Measurements from ENCODE around the gene SCN5A. TPM values are rescaled to one million over a fixed set of nuclear protein-coding genes. Genes with fewer than 3 reads are reported as not detected.

SCN5A gene
- total RNA-seq, 2 experiments from 2014 or later = 0.08 to 0.37 TPM

GRCh38 chr3:38560996-38561717 is 88.3 kb downstream of the SCN5A start:
- CTCF ChIA-PET = interaction anchor here (0.9 kb wide), 1 partner anchor 40 kb away, joined by 4 read pairs; no protein-coding TSS in a partner anchor
- Mint-ChIP-seq H3K4me1 (ENCODE audit: low read depth) (no peaks in the 10 kb centered on the region), H3K36me3 (ENCODE audit: low read depth) (no peaks in the 10 kb centered on the region), H3K4me3 (no peak overlapping the region), H3K27me3 (ENCODE audit: low read depth) (peaks cover 4% of the 10 kb centered on the region), H3K9me3 (ENCODE audit: insufficient read depth) (no peaks in the 10 kb centered on the region), H3K27ac (no peak overlapping the region)
- POLR2A ChIA-PET = interaction anchor here (0.7 kb wide), 1 partner anchor 1458 kb away, joined by 3 read pairs; no protein-coding TSS in a partner anchor
- ATAC-seq (no peak), DNase-seq (no peak)

DNA sequence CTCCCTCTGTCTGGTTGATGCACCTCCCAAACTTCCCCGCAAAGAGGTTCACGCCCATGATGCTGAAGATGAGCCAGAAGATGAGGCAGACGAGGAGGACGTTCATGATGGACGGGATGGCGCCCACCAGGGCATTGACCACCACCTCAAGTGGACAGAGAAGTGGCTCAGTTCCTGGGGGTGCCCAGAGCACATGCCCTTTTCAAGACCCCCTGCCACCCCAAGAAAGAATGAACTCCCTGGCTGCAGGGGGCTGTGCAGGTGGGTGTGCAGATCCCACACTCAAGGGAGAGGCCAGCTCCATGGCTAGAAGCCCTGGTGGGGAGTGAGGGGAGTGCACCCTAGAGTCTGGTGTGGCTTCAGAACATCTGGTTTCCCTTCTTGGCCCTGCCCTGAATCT is 89.2 kb downstream of the SCN5A start:
- H3K27ac Mint-ChIP-seq = no peak overlapping the region
- ChIA-PET CTCF (no interaction called here), POLR2A (interaction anchor here (0.7 kb wide), 1 partner anchor 1458 kb away, joined by 3 read pairs; no protein-coding TSS in a partner anchor)
- H3K9me3 Mint-ChIP-seq (ENCODE audit: insufficient read depth) = no peaks in the 10 kb centered on the region
- no peak overlapping the region for H3K4me3 Mint-ChIP-seq
- H3K4me1 Mint-ChIP-seq (ENCODE audit: low read depth) = no peaks in the 10 kb centered on the region
- DNase-seq (no peak), ATAC-seq (no peak)
- peaks cover 4% of the 10 kb centered on the region for H3K27me3 Mint-ChIP-seq (ENCODE audit: low read depth)
- no peaks in the 10 kb centered on the region for H3K36me3 Mint-ChIP-seq (ENCODE audit: low read depth)

DNA sequence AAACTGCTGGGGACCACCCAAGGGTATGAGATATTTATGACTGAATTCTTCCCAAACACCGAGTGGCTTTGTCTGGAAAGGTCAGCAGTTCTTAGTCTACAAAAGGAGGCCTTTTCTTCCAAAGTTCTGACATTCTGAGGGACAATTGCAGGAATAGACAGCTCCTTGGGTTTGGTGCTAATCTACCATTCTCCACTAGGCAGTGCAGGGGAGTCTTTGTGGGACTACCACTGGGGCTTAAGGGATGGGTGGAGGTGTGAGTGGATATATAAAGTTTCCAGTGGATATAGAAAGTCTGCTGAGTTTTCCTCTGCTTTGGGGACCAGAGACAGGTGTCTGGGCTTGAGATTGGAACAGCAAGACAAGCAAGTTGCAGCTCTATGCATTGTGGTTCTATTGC is 90.6 kb downstream of the SCN5A start:
- DNase-seq = no peak
- CTCF ChIA-PET = no interaction called here

GRCh38 chr3:38556640-38557358 is 92.7 kb downstream of the SCN5A start:
- no peaks in the 10 kb centered on the region for H3K4me1 Mint-ChIP-seq (ENCODE audit: low read depth)
- ChIA-PET POLR2A (no interaction called here), CTCF (no interaction called here)
- no peak overlapping the region for H3K4me3 Mint-ChIP-seq
- no peaks in the 10 kb centered on the region for H3K9me3 Mint-ChIP-seq (ENCODE audit: insufficient read depth)
- ATAC-seq (no peak), DNase-seq (no peak)
- H3K27me3 Mint-ChIP-seq (ENCODE audit: low read depth) = peaks cover 4% of the 10 kb centered on the region
- H3K27ac Mint-ChIP-seq = no peak overlapping the region
- H3K36me3 Mint-ChIP-seq (ENCODE audit: low read depth) = no peaks in the 10 kb centered on the region

More for the DNA sequence above, 90.6 kb downstream of the SCN5A start:
- POLR2A ChIA-PET = no interaction called here
- no peak overlapping the region for H3K27ac Mint-ChIP-seq
- no peaks in the 10 kb centered on the region for H3K4me1 Mint-ChIP-seq (ENCODE audit: low read depth)
- ATAC-seq = no peak
- H3K4me3 Mint-ChIP-seq = no peak overlapping the region
- H3K27me3 Mint-ChIP-seq (ENCODE audit: low read depth) = peaks cover 4% of the 10 kb centered on the region
- H3K9me3 Mint-ChIP-seq (ENCODE audit: insufficient read depth) = no peaks in the 10 kb centered on the region
- no peaks in the 10 kb centered on the region for H3K36me3 Mint-ChIP-seq (ENCODE audit: low read depth)

- ChIA-PET CTCF (no interaction called here), POLR2A (no interaction called here)
- DNase-seq (no peak), ATAC-seq (no peak)
- H3K27ac Mint-ChIP-seq = no peak overlapping the region
- H3K4me1 Mint-ChIP-seq (ENCODE audit: low read depth) = no peaks in the 10 kb centered on the region
- H3K27me3 Mint-ChIP-seq (ENCODE audit: low read depth) = peaks cover 4% of the 10 kb centered on the region
- H3K4me3 Mint-ChIP-seq = no peak overlapping the region
- no peaks in the 10 kb centered on the region for H3K36me3 Mint-ChIP-seq (ENCODE audit: low read depth)
- no peaks in the 10 kb centered on the region for H3K9me3 Mint-ChIP-seq (ENCODE audit: insufficient read depth)
These were observed 93.6 kb downstream of the SCN5A start for GRCh38 chr3:38555926-38556325.

GRCh38 chr3:38555149-38555840 is 94.2 kb downstream of the SCN5A start:
- no peaks in the 10 kb centered on the region for H3K9me3 Mint-ChIP-seq (ENCODE audit: insufficient read depth)
- no peaks in the 10 kb centered on the region for H3K4me1 Mint-ChIP-seq (ENCODE audit: low read depth)
- H3K27ac Mint-ChIP-seq = no peak overlapping the region
- no peak overlapping the region for H3K4me3 Mint-ChIP-seq
- ATAC-seq (no peak), DNase-seq (no peak)
- peaks cover 4% of the 10 kb centered on the region for H3K27me3 Mint-ChIP-seq (ENCODE audit: low read depth)
- H3K36me3 Mint-ChIP-seq (ENCODE audit: low read depth) = no peaks in the 10 kb centered on the region
- CTCF ChIA-PET = no interaction called here
- POLR2A ChIA-PET = no interaction called here

DNA sequence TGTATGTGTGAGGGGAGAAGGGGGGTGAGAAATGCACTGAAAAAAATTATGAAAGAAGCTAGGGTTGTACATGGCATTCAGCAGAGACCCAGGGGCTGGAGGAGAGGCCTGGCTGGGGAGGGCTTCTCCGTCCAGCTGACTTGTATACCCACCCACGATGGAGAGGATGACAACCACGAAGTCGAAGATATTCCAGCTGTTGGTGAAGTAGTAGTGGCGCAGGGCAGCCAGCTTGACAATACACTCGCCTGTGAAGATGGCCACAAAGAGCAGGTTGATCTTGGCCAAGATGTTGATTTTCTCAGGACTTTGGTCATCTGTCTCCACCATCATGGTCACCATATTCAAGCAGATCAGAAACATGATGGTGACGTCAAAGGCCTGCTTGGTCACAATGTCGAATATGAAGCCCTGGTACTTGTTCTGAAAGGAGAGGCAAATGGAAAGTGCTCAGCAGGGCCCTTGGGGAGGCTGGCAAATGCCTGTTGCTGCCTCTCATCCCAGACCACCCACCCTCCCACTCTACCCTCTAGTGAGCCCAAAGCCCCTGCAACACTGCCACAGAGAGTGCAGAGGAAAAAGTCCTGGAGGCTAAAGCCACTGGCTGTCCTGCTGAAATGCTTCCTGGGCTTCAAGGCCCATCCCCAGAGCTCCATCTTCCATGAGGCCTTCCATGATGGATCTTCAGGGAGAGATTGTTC is 95.2 kb downstream of the SCN5A start:
- Mint-ChIP-seq H3K27ac (no peak overlapping the region), H3K27me3 (ENCODE audit: low read depth) (peaks cover 4% of the 10 kb centered on the region), H3K36me3 (ENCODE audit: low read depth) (no peaks in the 10 kb centered on the region), H3K4me3 (no peak overlapping the region), H3K9me3 (ENCODE audit: insufficient read depth) (no peaks in the 10 kb centered on the region), H3K4me1 (ENCODE audit: low read depth) (no peaks in the 10 kb centered on the region)
- ChIA-PET POLR2A (interaction anchor here (0.8 kb wide), 1 partner anchor 10 kb away, joined by 4 read pairs; no protein-coding TSS in a partner anchor), CTCF (interaction anchor here (1.8 kb wide), 1 partner anchor 34 kb away, joined by 5 read pairs; no protein-coding TSS in a partner anchor)
- no peak for ATAC-seq
- no peak for DNase-seq

- H3K4me3 Mint-ChIP-seq = no peak overlapping the region
- ATAC-seq = no peak
- H3K27me3 Mint-ChIP-seq (ENCODE audit: low read depth) = peaks cover 4% of the 10 kb centered on the region
- CTCF ChIA-PET = interaction anchor here (1.8 kb wide), 1 partner anchor 33 kb away, joined by 5 read pairs; no protein-coding TSS in a partner anchor
- H3K36me3 Mint-ChIP-seq (ENCODE audit: low read depth) = no peaks in the 10 kb centered on the region
- no peaks in the 10 kb centered on the region for H3K9me3 Mint-ChIP-seq (ENCODE audit: insufficient read depth)
- no peak for DNase-seq
- peaks cover 4% of the 10 kb centered on the region for H3K4me1 Mint-ChIP-seq (ENCODE audit: low read depth)
- no peak overlapping the region for H3K27ac Mint-ChIP-seq
- POLR2A ChIA-PET = no interaction called here
These were observed 96.4 kb downstream of the SCN5A start for GRCh38 chr3:38553071-38553470.

DNA sequence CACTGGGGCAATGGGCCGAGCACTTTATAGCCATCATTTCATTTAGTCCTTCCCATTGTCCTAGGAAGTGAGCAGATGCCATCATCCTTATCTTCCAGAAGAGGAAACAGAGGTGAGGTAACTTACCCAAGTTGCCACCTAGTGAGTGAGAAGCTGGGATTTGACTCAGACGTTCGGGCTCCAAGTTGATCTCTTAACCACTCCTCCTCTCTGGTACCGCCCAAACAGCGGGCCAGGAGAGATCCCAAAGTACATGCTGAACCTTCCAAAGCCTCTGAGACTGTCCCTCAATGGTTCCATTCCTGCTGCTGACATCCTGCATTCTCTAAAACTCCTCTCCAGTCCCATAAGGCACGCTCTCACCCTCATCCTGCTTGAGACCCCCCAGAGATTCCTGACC is 97.1 kb downstream of the SCN5A start:
- no peak overlapping the region for H3K4me3 Mint-ChIP-seq
- peaks cover 7% of the 10 kb centered on the region for H3K27me3 Mint-ChIP-seq (ENCODE audit: low read depth)
- H3K36me3 Mint-ChIP-seq (ENCODE audit: low read depth) = no peaks in the 10 kb centered on the region
- ChIA-PET POLR2A (no interaction called here), CTCF (no interaction called here)
- no peaks in the 10 kb centered on the region for H3K9me3 Mint-ChIP-seq (ENCODE audit: insufficient read depth)
- peaks cover 5% of the 10 kb centered on the region for H3K4me1 Mint-ChIP-seq (ENCODE audit: low read depth)
- DNase-seq (no peak), ATAC-seq (no peak)
- no peak overlapping the region for H3K27ac Mint-ChIP-seq

DNA sequence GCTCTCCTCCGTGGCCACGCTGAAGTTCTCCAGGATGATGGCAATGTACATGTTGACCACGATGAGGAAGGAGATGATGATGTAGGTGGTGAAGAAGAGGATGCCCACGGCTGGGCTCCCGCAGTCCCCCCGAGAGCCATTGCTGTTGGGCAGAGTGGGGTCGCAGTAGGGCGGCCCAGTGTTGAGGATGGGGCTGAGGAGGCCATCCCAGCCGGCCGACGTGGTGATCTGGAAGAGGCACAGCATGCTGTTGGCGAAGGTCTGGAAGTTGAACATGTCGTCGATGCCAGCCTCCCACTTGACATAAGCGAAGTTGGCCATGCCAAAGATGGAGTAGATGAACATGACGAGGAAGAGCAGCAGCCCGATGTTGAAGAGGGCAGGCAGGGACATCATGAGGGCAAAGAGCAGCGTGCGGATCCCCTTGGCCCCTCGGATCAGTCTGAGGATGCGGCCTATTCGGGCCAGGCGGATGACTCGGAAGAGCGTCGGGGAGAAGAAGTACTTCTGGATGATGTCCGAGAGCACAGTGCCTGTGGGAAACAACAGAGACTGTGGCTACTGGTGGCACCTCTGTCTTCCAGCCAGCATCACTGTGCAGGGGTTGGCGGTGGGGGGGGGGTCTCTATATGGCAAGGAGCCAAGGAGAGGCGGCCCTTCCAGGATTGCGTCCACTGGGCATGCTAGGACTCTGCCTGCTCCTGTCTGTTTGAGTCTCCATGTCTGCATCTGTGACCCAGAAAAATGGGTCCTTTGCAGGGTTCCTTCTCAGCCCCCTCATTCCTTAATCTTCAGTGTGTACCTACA is 98.3 kb downstream of the SCN5A start:
- Mint-ChIP-seq H3K36me3 (ENCODE audit: low read depth) (no peaks in the 10 kb centered on the region), H3K4me1 (ENCODE audit: low read depth) (peaks cover 5% of the 10 kb centered on the region), H3K9me3 (ENCODE audit: insufficient read depth) (no peaks in the 10 kb centered on the region), H3K4me3 (no peak overlapping the region), H3K27me3 (ENCODE audit: low read depth) (peaks cover 4% of the 10 kb centered on the region), H3K27ac (no peak overlapping the region)
- ChIA-PET POLR2A (no interaction called here), CTCF (interaction anchor here (0.6 kb wide), 1 partner anchor 30 kb away, joined by 3 read pairs; no protein-coding TSS in a partner anchor)
- no peak for ATAC-seq
- no peak for DNase-seq

Measured in activated CD8-positive, alpha-beta T cell treated with anti-CD3 and anti-CD28 coated beads, Interleukin-2, amount 10 ng/mL, durations not matched to agents 7 days and 5 days (primary cell).